Gastroesophageal sphincter (tissue), 3 donors: Measurements from ENCODE around the gene BDH2.

Experiments used
- CTCF ChIP-seq, 4 experiments: fragments of 200-600 bp in 2 of 4; fragments of 450-650 bp in 2 of 4; sonication (generic) in 1 of 4; IDR thresholded peaks; one replicate each; pipeline ENCODE4 v1.5.1; 2017 to 2019; ENCODE audit warnings: antibody characterized with exemption in 4 of 4, mild to moderate bottlenecking in 2 of 4, moderate library complexity in 2 of 4
- POLR2AphosphoS5 ChIP-seq: sonication (generic); formaldehyde crosslinking; IDR thresholded peaks from one replicate; pipeline ENCODE4 v1.6.1; 2017; ENCODE audit warnings: antibody characterized with exemption

GRCh38 chr4:103076747-103077347, 22.8 kb downstream of the BDH2 start, which contains the start of gene SLC9B2:
- peak in 1 of 4 experiments; percentile 4 for TF ChIP-seq CTCF (IDR thresholded peaks at IDR 0.05)
- no peak for TF ChIP-seq POLR2AphosphoS5
